ENCODE results near the gene SEC16A. TPM values are rescaled to one million over a fixed set of nuclear protein-coding genes. Genes with fewer than 3 reads are reported as not detected.

The SEC16A gene
- total and polyA plus RNA-seq, 2 experiments from 2014 or later: 42.0 to 42.7 TPM

GRCh38 chr9:136522314-136523237 is 39.7 kb upstream of the SEC16A start:
- Histone ChIP-seq H4K20me1 (ENCODE audit: insufficient read depth, poor library complexity, severe bottlenecking) (peaks cover 3% of the 10 kb centered on the region), H3K27ac (no peak overlapping the region), H3K79me2 (no peaks in the 10 kb centered on the region), H3K4me2 (no peak overlapping the region), H3K9me2 (replicated peaks; ENCODE audit: insufficient read depth) (no peaks in the 10 kb centered on the region), H3K9me3 (ENCODE audit: low read depth) (no peaks in the 10 kb centered on the region), H2AFZ (no peak overlapping the region), H3K27me3 (no peaks in the 10 kb centered on the region), H3K4me3 (no peak overlapping the region), H3K4me1 (ENCODE audit: insufficient read depth) (peaks cover 38% of the 10 kb centered on the region), H3K36me3 (replicated peaks; ENCODE audit: insufficient read depth, low read depth) (no peaks in the 10 kb centered on the region)
- TF ChIP-seq, protein P1, sequence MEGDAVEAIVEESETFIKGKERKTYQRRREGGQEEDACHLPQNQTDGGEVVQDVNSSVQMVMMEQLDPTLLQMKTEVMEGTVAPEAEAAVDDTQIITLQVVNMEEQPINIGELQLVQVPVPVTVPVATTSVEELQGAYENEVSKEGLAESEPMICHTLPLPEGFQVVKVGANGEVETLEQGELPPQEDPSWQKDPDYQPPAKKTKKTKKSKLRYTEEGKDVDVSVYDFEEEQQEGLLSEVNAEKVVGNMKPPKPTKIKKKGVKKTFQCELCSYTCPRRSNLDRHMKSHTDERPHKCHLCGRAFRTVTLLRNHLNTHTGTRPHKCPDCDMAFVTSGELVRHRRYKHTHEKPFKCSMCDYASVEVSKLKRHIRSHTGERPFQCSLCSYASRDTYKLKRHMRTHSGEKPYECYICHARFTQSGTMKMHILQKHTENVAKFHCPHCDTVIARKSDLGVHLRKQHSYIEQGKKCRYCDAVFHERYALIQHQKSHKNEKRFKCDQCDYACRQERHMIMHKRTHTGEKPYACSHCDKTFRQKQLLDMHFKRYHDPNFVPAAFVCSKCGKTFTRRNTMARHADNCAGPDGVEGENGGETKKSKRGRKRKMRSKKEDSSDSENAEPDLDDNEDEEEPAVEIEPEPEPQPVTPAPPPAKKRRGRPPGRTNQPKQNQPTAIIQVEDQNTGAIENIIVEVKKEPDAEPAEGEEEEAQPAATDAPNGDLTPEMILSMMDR (IDR thresholded peaks at IDR 0.05; ENCODE audit: poor library complexity): no peak
- TF ChIP-seq EZH2 (IDR thresholded peaks at IDR 0.05; ENCODE audit: borderline replicate concordance): no peak
- 92% methylated on average over 44 of the region's 59 CpGs for WGBS (ENCODE audit: low lambda C conversion rate, missing lambda C conversion rate)
- DNase-seq (ENCODE audit: low spot score): no peak

DNA sequence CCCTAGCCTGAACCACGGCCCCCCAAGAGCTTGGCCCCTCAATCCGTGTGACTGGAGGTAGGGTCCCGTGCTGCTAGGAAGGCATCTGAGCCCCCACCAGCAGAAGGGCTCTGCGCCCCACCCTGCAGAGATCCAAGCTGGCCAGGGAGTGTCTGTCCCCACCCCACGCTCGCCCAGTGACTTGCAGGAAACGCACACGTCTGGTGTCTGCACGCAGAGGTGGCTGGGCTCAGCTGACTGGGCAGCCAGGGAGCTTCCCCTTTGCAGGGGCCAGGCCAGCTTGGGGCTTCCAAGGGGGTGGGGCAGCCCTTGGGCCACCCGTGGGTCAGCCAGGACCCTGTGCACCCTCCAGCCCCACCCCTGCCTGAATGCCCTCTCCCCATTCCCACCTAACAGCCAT is 38.7 kb upstream of the SEC16A start:
- Histone ChIP-seq H2AFZ (no peak overlapping the region), H3K27ac (no peak overlapping the region), H3K4me3 (no peak overlapping the region), H3K4me2 (no peak overlapping the region), H3K27me3 (no peaks in the 10 kb centered on the region), H3K9me3 (ENCODE audit: low read depth) (no peaks in the 10 kb centered on the region), H3K4me1 (ENCODE audit: insufficient read depth) (peaks cover 31% of the 10 kb centered on the region), H3K9me2 (replicated peaks; ENCODE audit: insufficient read depth) (no peaks in the 10 kb centered on the region), H4K20me1 (ENCODE audit: insufficient read depth, poor library complexity, severe bottlenecking) (peaks cover 3% of the 10 kb centered on the region), H3K36me3 (replicated peaks; ENCODE audit: insufficient read depth, low read depth) (no peaks in the 10 kb centered on the region), H3K79me2 (no peaks in the 10 kb centered on the region)
- WGBS (ENCODE audit: low lambda C conversion rate, missing lambda C conversion rate): 81% methylated on average over 10 of the region's 10 CpGs
- DNase-seq (ENCODE audit: low spot score): peak; percentile 49
- TF ChIP-seq, protein P1 (IDR thresholded peaks at IDR 0.05; ENCODE audit: poor library complexity): no peak
- no peak for TF ChIP-seq EZH2phosphoT487 (IDR thresholded peaks at IDR 0.05; ENCODE audit: low read depth, severe bottlenecking, unreplicated experiment)
- TF ChIP-seq EZH2 (IDR thresholded peaks at IDR 0.05; ENCODE audit: borderline replicate concordance): no peak

- Histone ChIP-seq H3K36me3 (replicated peaks; ENCODE audit: insufficient read depth, low read depth) (no peaks in the 10 kb centered on the region), H3K9me3 (ENCODE audit: low read depth) (no peaks in the 10 kb centered on the region), H2AFZ (no peak overlapping the region), H3K4me3 (no peak overlapping the region), H3K79me2 (no peaks in the 10 kb centered on the region), H3K9me2 (replicated peaks; ENCODE audit: insufficient read depth) (no peaks in the 10 kb centered on the region), H3K4me1 (ENCODE audit: insufficient read depth) (peaks cover 24% of the 10 kb centered on the region), H3K4me2 (peak overlapping the region; percentile 73), H3K27me3 (no peaks in the 10 kb centered on the region), H4K20me1 (ENCODE audit: insufficient read depth, poor library complexity, severe bottlenecking) (no peaks in the 10 kb centered on the region), H3K27ac (no peak overlapping the region)
- DNase-seq (ENCODE audit: low spot score): peak; percentile 80
- WGBS (ENCODE audit: low lambda C conversion rate, missing lambda C conversion rate): 64% methylated on average over 20 of the region's 20 CpGs
- TF ChIP-seq, protein P1 (IDR thresholded peaks at IDR 0.05; ENCODE audit: poor library complexity): no peak
- TF ChIP-seq EZH2 (IDR thresholded peaks at IDR 0.05; ENCODE audit: borderline replicate concordance): no peak
- TF ChIP-seq EZH2phosphoT487 (IDR thresholded peaks at IDR 0.05; ENCODE audit: low read depth, severe bottlenecking, unreplicated experiment): no peak
Observed at GRCh38 chr9:136520053-136520540, 37.3 kb upstream of the SEC16A start.
